Pulmonary artery endothelial cell (primary cell): ENCODE measurements around the gene ACTR3. TPM values are rescaled to one million over a fixed set of nuclear protein-coding genes. Genes with fewer than 3 reads are reported as not detected.
A peak's percentile ranks its signal among the peaks of the same experiment; 100 is the strongest.
"Not testable (repeated sequence)": the region's sequence is repeated elsewhere in the genome, so short reads cannot be mapped to it uniquely, and the experiment has no call there.

Experiments used
- DNase-seq: peaks from one replicate; pipeline ENCODE4 v3.0.0-alpha.2; 2011; ENCODE audit warnings: low read depth, low spot score
- total RNA-seq: library from RNA; depleted of rRNA; stranded (reverse); fragments of >200 nt; gene quantifications from 2 replicates; pipeline ENCODE4 v1.2.3, GENCODE V29; 2014

ACTR3 gene
- total RNA-seq = 317 and 418 TPM in 2 replicates

DNA sequence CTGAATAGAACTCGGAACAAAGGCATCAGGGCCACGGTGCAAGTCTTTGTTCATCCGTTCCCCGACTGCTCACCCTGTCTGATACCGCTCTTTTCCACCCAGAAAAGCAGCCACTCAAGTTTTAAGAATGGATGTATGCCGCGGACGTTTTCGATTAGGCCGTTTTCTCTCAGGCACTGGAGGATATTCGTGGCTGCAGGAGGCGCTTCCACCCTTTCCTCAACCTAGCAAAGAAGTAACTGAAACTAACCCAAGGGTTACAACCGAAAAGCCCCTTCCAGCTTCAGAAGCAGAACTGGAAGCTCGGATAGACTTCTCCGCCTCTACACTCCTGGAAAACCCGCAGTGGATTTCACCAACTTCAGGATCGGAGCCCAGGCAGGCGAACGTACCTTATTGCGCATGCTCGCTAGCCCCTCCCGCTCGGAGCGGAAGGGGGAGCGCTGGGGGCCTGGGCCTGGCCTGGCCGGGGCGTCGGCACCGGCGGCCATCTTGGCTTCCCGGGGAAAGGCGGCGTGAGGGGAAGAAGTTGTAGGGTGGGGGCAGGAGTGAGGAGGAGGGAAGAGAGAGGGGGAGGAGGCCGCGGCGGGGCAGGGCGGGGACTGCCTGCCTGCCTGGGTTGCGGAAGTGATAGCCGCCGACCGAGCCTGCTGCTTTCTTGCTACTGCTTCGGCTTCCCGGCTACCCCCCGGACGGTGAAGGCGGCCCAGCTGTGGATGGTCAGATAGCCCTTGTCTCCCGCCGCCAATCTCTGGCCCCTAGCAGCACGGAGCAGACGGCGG, at the start of gene ACTR3:
Gene ACTR3 (plus strand): TSS at position 619 of the 782 bp plus-strand sequence. CDS start 191 bp downstream, outside the sequence.
- DNase-seq = peak; percentile 91

DNA sequence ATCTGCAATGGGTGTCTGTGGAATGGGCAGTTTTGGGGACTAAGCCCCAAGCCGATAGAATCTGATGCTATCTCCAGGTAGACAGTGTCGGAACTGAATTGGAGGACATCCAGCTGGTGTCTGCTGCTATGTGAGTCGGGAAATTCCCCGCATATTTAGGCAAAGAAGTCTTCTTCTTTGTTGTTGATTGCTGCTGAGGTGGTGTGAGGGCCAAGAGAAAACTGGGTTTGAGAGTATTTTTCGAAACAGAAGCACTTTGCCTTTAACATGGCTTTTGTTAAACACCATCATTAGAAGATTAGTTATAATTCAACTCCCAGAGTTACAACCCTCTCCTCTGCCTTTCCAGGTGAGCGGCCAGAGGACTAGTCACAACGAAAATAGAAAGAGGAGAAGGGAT, 49.4 kb upstream of the ACTR3 start:
- no peak for DNase-seq

DNA sequence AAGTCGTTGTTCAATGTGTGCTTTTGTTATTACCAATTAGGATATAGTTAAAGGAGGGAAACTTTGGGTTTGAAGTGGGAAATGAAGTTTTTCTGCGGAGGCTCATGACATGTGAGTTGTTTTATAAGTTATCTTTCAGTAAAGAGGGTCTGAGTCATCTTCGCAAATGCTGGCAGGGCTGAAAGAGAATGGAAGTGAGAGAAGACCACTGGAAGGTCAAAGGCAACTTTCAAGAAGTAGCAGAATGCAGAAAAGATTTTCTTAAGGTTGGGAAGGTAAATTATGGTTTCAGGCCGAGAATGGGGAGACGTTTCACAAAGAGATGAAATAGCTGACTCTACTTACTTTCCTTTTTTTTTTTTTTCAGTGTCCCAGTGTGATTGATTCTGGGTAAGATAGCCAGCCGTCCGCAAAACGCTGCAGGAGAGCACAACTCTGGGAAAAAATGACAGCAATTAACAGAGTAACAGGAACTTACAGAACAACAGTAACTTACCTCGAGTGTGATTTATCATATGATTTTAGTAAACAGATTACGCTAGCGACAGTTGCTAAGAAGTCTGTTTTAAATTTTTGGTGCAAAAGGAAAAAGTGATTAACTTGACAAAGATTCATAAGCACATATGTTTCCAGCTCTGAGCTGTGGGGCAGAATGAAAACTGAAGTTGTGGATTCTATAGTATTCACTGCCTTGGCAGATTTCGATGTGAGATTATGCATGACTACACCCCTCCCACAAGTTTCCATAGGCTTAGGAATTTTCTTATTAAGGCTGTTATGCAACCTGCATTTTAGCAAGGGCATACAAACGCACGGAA, 46.8 kb upstream of the ACTR3 start:
- no peak for DNase-seq

DNA sequence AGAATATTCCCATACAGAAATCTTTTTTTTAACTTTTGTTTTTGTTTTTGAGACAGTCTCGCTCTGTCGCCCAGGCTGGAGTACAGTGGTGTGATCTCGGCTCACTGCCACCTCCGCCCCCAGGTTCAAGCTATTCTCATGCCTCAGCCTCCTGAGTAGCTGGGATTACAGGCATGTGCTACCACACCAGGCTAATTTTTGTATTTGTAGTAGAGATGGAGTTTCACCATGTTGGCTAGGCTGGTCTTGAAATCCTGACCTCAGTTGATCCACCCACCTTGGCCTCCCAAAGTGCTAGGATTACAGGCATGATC, 46.2 kb upstream of the ACTR3 start:
- not testable (repeated sequence) for DNase-seq

DNA sequence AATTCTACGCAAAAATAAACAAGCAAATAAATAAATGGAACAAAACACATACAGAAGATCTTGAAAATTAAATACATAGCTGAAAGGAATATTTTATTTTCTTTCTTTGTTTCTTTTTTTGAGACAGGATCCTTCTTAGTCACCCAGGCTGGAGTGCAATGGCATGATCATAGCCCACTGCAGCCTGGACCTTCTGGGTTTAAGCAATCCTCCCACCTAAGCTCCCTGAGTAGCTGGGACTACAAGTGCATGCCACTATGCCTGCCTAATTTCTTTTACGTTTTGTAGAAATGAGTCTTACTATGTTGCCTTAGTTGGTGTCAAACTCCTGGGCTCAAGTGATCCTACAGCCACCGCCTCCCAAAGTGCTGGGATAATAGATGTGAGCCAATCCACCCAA, 44.6 kb upstream of the ACTR3 start:
- DNase-seq = no peak

- not testable (repeated sequence) for DNase-seq
Observed at GRCh38 chr2:113845796-113846195, 44.1 kb upstream of the ACTR3 start.

- no peak for DNase-seq
Observed at GRCh38 chr2:113846429-113846828, 43.5 kb upstream of the ACTR3 start.

DNA sequence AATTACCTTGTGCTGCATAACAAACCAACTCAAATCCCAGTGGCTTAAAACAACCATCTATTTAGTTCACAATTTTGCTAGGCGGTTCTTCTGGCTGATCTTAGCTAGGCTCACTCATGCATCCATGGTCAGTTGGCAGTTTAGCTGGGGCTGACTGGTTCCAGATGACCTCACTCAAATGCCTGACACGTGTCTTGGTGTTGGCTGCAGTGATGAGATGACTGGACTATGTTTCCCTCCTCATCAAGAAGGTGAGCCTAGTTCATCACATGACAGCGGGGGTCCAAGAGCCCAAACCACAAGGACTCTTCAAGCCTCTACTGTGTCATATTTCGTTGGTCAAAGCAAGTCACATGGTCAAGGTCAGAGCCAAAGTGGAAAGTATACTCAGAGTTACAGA, 42.7 kb upstream of the ACTR3 start:
- DNase-seq = no peak

- no peak for DNase-seq
Observed at GRCh38 chr2:113848758-113849415, 41.0 kb upstream of the ACTR3 start.

DNA sequence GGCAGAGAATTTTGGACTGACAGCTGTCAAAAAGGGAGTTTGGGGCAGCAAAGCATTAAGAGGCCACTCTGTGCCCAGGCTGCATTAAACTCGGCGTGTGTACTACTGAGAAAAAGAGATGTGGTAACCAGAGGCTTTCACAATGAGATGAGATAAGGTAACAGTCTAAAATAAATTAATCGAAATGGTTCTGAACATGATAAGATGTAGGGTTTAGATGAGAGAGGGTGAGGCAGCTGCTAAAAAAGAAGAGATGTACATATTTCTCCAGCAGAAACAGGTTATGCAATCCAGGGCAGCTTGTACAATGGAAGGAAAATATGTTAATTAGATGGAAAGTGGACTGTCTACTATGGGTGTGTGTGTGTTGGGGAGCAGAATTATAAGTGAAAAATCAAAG, 39.2 kb upstream of the ACTR3 start:
- DNase-seq = no peak

DNA sequence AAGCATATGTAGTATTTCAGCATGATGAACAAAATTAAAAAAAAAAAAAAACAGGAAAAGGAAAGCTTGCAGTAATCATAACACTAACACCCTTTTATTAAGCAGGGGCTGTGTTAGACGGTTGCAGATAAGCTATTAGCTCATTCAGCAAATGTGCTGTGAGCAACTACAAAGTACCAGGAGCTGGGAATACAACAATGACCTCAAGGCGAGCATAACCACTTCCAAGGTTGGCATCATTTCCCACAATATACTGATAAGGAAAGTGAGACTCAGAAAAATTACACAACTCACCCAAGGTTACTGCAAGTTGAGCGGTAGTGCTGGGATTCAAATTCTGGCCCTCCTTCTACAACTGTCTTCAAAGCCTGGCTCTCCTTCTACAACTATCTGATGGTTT, 38.2 kb upstream of the ACTR3 start:
- DNase-seq = no peak

DNA sequence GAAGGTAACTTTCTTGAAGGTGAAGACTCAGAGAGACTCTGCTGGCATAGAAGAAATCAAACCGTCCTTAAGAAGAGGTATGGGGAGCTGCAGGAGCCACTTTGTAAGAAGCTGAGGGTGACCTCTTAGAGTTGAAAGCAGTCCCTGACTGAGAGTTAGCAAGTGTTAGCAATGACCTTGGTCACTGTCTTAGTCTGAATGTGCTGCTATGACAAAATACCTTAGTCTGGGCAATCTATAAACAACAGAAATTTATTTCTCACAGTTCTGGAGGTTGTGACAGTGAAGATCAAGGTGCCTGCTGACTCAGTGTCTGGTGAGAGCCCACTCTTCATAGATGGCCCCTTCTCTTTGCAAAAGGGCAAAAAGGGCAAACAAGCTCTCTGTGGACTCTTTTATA, 35.7 kb upstream of the ACTR3 start:
- no peak for DNase-seq

GRCh38 chr2:113854970-113855740, 34.7 kb upstream of the ACTR3 start:
- no peak for DNase-seq

- no peak for DNase-seq
Observed at GRCh38 chr2:113857464-113857863, 32.4 kb upstream of the ACTR3 start.

- DNase-seq = no peak
Observed at GRCh38 chr2:113858764-113859163, 31.1 kb upstream of the ACTR3 start.

GRCh38 chr2:113861740-113862139, 28.1 kb upstream of the ACTR3 start:
- DNase-seq = no peak

DNA sequence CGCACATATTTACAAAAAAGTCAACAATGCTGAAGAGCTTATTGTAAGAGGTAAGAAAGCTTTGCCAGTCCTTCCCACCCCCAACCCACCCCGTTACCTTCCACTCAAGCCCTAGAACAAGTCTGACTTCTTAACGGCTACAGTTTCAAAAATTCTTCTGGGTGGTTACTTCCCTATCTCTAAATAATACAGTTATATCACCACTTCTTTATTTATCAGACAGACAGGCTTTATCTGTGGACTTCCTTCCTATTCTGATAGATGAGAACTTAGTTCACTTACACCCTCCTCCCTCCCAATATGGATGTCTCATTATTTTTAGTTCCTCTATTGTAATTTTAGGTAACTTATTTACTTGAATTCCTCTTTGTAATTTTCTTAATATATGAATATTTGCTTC, 26.7 kb upstream of the ACTR3 start:
- no peak for DNase-seq

- DNase-seq = no peak
Observed at GRCh38 chr2:113867571-113867970, 22.3 kb upstream of the ACTR3 start.

DNA sequence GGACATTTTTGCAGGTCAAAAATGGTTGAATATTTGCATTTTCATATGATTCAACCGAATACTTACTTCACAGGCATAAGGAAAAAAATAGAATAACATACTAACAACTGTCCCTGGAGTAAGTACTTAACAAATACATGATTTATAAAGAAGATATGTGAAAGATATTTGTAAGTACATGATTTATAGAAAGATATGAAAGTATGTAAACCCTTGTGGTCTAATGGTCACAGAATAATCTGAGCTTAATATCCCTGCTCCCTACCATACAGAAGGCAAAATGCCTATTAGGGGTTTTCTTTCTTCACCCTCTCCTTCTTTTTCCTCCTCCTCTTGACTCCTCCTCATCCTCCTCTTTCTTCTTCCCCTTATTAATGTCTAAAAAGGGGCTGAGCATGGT, 20.6 kb upstream of the ACTR3 start:
- no peak for DNase-seq

DNA sequence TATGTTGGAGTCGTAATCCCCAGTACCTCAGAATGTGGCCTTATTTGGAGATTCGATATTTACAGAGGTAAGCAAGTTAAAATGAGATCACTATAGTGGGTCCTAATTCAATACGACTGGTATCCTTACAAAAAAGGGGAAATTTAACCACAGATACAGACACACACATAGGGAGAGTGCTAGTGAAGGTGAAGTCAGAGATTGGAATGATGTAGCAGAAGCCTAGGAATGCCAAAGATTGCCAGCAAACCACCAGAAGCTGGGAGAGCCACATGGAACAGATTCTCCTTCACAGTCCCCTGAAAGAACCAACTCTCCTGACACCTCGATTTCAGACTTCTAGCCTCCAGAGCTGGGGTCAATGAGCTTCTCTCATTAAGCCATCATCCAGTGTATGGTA, 17.7 kb upstream of the ACTR3 start:
- no peak for DNase-seq

GRCh38 chr2:113873867-113874266, 16.0 kb upstream of the ACTR3 start:
- no peak for DNase-seq

- DNase-seq = no peak
Observed at GRCh38 chr2:113875135-113875534, 14.8 kb upstream of the ACTR3 start.
